ENCODE measurements around the gene MALL.

GRCh38 chr2:110126906-110127305, 11.3 kb upstream of the MALL start:
- no peak for TF ChIP-seq EZH2 (IDR thresholded peaks at IDR 0.05)
- no peak for TF ChIP-seq POLR2AphosphoS5 (IDR thresholded peaks at IDR 0.05; ENCODE audit: borderline replicate concordance, low read depth, low read length)
